ENCODE measurements around the gene AAMP.
"Not testable (repeated sequence)": the region's sequence is repeated elsewhere in the genome, so short reads cannot be mapped to it uniquely, and the experiment has no call there.

AAMP gene

GRCh38 chr2:218273908-218274249, 3.9 kb upstream of the AAMP start:
- no peak for DNase-seq

GRCh38 chr2:218273214-218273907, 3.4 kb upstream of the AAMP start:
- DNase-seq = not testable (repeated sequence)

GRCh38 chr2:218272531-218273212, 2.7 kb upstream of the AAMP start:
- peak; percentile 85 for DNase-seq

- DNase-seq = no peak
Measured at GRCh38 chr2:218271865-218272530, 2.1 kb upstream of the AAMP start.

GRCh38 chr2:218271487-218271797, 1.5 kb upstream of the AAMP start:
- DNase-seq = no peak

- no peak for DNase-seq
Measured at GRCh38 chr2:218270721-218271486, 967 bp upstream of the AAMP start.

- no peak for DNase-seq
Measured at GRCh38 chr2:218267259-218267658, 2.7 kb downstream of the AAMP start.

GRCh38 chr2:218266316-218266979, 3.5 kb downstream of the AAMP start:
- DNase-seq = no peak

GRCh38 chr2:218265626-218266025, 4.3 kb downstream of the AAMP start:
- no peak for DNase-seq

GRCh38 chr2:218264773-218265561, 5.0 kb downstream of the AAMP start:
- DNase-seq = no peak

- no peak for DNase-seq
Measured at GRCh38 chr2:218263817-218264641, 5.9 kb downstream of the AAMP start.

- no peak for DNase-seq
Measured at GRCh38 chr2:218262631-218263586, 7.0 kb downstream of the AAMP start.

- DNase-seq = no peak
Measured at GRCh38 chr2:218262237-218262600, 7.7 kb downstream of the AAMP start.

GRCh38 chr2:218261423-218262236, 8.3 kb downstream of the AAMP start:
- DNase-seq = no peak

GRCh38 chr2:218260742-218261422, 9.1 kb downstream of the AAMP start, which contains the start of gene GPBAR1:
TSS of gene GPBAR1 (plus strand) at chr2:218261015. CDS start at chr2:218262725, 1,710 bp downstream.
- DNase-seq = no peak

- DNase-seq = no peak
Measured at GRCh38 chr2:218260166-218260565, 9.8 kb downstream of the AAMP start.

- DNase-seq = no peak
Measured at GRCh38 chr2:218259099-218259961, 10.6 kb downstream of the AAMP start.

Data from CD4-positive, alpha-beta T cell treated with Interleukin-6 for 4 hours (primary cell).